GM12872 (cell line): Measurements from ENCODE around the gene NOX4.

Experiments used
- TF ChIP-seq, protein P1 (sequence below): IDR thresholded peaks from 3 replicates; pipeline ENCODE4 v1.5.1; 2011; ENCODE audit warnings: low read depth, mild to moderate bottlenecking, low read length, moderate library complexity; ENCODE audit not compliant: insufficient read depth

The NOX4 gene

DNA sequence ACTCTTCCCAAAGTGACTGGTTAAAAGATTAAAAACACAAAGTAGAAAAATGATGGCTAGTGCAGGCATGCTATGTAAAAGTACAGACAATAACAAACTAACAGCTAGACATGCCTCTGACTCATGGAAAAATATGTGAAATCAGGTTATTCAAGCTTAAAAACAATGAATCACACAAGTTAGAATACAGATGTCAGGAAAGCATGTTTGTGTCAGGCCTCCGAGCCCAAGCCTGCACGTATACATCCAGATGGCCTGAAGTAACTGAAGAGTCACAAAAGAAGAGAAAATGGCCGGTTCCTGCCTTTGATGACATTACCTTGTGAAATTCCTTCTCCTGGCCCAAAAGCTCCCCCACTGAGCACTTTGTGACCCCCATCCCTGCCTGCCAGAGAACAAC, 110.1 kb downstream of the NOX4 start:
- TF ChIP-seq, protein P1, sequence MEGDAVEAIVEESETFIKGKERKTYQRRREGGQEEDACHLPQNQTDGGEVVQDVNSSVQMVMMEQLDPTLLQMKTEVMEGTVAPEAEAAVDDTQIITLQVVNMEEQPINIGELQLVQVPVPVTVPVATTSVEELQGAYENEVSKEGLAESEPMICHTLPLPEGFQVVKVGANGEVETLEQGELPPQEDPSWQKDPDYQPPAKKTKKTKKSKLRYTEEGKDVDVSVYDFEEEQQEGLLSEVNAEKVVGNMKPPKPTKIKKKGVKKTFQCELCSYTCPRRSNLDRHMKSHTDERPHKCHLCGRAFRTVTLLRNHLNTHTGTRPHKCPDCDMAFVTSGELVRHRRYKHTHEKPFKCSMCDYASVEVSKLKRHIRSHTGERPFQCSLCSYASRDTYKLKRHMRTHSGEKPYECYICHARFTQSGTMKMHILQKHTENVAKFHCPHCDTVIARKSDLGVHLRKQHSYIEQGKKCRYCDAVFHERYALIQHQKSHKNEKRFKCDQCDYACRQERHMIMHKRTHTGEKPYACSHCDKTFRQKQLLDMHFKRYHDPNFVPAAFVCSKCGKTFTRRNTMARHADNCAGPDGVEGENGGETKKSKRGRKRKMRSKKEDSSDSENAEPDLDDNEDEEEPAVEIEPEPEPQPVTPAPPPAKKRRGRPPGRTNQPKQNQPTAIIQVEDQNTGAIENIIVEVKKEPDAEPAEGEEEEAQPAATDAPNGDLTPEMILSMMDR, result no peak

- TF ChIP-seq, protein P1, result no peak
Measured at GRCh38 chr11:89361734-89362133, 129.4 kb downstream of the NOX4 start.

GRCh38 chr11:89358761-89359160, 132.4 kb downstream of the NOX4 start:
- TF ChIP-seq, protein P1, result no peak

DNA sequence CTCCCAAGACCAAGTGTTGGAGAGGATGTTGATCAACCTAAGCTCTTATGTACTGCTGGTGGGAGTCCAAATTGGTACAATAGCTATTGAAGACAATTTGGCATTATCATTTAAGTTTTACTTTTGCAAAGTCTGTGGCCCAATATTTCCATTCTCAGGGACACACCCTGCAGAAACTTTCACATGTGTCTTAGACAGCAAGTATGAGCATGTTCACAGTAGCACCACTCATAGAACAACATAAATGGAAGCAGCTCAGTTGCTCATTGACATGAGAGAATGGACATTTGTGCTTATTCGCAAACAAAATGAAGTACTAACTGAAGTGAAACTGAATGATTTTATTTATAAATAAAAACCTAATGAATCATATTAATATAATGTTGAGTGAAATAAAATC, 135.5 kb downstream of the NOX4 start:
- TF ChIP-seq, protein P1, result no peak

DNA sequence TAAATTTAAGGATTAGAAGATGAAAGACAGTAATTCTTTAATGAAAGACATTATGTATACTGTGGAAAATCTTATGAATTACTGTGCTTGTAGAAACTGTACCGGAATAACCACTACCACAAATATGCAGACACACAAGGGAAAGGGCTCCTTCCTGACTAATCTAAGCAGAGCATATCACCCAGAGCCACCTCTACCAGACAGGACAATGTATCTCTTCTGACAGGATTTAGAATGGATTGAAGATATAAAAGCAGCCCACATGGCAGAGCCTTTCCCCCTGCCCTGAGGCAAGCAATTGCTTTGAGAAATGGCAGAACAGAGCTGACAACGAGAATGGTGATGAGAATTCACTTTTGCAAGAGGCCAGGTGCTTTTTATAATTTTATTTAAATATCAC, 144.1 kb downstream of the NOX4 start:
- TF ChIP-seq, protein P1, result no peak

DNA sequence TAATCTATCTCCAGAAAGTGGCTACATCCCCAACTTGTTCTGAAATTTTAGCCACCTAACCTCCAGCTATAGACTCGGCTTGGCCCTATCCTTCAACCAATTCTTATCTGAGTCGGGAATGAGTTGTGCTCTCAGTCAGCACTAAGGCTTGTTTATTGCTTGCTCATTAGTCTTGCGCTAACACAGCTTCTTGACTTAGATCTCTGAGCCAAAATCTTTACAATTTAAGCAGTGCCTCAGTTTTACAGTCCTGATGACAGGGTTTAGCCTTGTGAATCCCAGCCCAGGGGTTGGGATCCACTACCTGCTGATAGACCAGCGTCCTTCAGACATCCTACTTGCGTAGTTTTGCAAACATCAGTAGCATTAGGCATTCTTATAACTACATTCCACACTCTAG, 144.6 kb downstream of the NOX4 start:
- TF ChIP-seq, protein P1, result no peak

DNA sequence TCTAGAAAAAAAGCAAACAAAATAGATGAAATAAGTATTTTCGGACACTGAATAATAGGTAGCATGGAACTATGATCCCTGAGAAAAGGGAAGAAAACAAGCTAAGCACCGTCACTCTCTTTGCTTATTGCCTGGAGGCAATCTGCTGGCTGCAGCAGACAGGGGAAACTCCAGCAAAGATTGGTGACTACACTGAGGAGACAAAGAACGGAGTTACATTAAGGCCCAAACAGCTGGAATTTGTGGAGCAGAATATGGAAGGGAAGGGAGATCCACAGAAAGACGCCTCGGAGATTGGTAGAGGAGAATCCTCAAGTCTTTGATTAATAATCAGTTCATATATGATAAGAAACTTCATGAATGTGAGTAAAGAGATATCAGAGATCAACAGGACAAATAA, 163.3 kb downstream of the NOX4 start:
- TF ChIP-seq, protein P1, result no peak

- TF ChIP-seq, protein P1, result no peak
Measured at GRCh38 chr11:89321401-89321800, 169.8 kb downstream of the NOX4 start.
